AG20443 (cell line): Measurements from ENCODE around the gene ASS1.
A peak's percentile ranks its signal among the peaks of the same experiment; 100 is the strongest.
"Not testable (repeated sequence)": the region's sequence is repeated elsewhere in the genome, so short reads cannot be mapped to it uniquely, and the experiment has no call there.

Source experiments
- DNase-seq: peaks from one replicate; pipeline ENCODE4 v3.0.0; 2012; ENCODE audit warnings: low spot score, mixed read lengths

ASS1 gene

GRCh38 chr9:130444565-130445221, at the start of gene ASS1:
Gene ASS1 (plus strand): TSS chr9:130444961. CDS start chr9:130452229, 7,268 bp downstream.
- DNase-seq: peak; percentile 84

- no peak for DNase-seq
Observed at GRCh38 chr9:130395810-130396435, 48.8 kb upstream of the ASS1 start.

- no peak for DNase-seq
Observed at GRCh38 chr9:130396581-130396980, 48.2 kb upstream of the ASS1 start.

- DNase-seq: no peak
Observed at GRCh38 chr9:130398487-130399240, 46.1 kb upstream of the ASS1 start.

- no peak for DNase-seq
Observed at GRCh38 chr9:130399768-130400167, 45.0 kb upstream of the ASS1 start.

- no peak for DNase-seq
Observed at GRCh38 chr9:130400870-130401269, 43.9 kb upstream of the ASS1 start.

- not testable (repeated sequence) for DNase-seq
Observed at GRCh38 chr9:130401742-130402141, 43.0 kb upstream of the ASS1 start.

- DNase-seq: no peak
Observed at GRCh38 chr9:130402243-130402642, 42.5 kb upstream of the ASS1 start.

GRCh38 chr9:130402645-130403440, 41.9 kb upstream of the ASS1 start:
- DNase-seq: no peak

- no peak for DNase-seq
Observed at GRCh38 chr9:130405657-130406257, 39.0 kb upstream of the ASS1 start.

GRCh38 chr9:130406278-130406895, 38.4 kb upstream of the ASS1 start:
- no peak for DNase-seq

- no peak for DNase-seq
Observed at GRCh38 chr9:130407916-130408663, 36.7 kb upstream of the ASS1 start.

GRCh38 chr9:130408669-130409068, 36.1 kb upstream of the ASS1 start:
- DNase-seq: no peak

GRCh38 chr9:130409246-130409645, 35.5 kb upstream of the ASS1 start:
- DNase-seq: no peak

GRCh38 chr9:130410443-130410842, 34.3 kb upstream of the ASS1 start:
- DNase-seq: no peak

GRCh38 chr9:130411566-130411915, 33.2 kb upstream of the ASS1 start:
- DNase-seq: no peak

GRCh38 chr9:130414081-130414731, 30.6 kb upstream of the ASS1 start:
- no peak for DNase-seq

- DNase-seq: no peak
Observed at GRCh38 chr9:130414910-130415746, 29.6 kb upstream of the ASS1 start.

GRCh38 chr9:130417602-130418001, 27.2 kb upstream of the ASS1 start:
- DNase-seq: no peak
